GM21737 (cell line): ENCODE data around the gene UTP11.

Source experiments
- ATAC-seq: cut with Tn5 transposase; IDR thresholded peaks from one replicate; pipeline ENCODE4 v1.9.1; 2021; ENCODE audit warnings: mild to moderate bottlenecking, moderate library complexity; ENCODE audit not compliant: unreplicated experiment

Gene UTP11

DNA sequence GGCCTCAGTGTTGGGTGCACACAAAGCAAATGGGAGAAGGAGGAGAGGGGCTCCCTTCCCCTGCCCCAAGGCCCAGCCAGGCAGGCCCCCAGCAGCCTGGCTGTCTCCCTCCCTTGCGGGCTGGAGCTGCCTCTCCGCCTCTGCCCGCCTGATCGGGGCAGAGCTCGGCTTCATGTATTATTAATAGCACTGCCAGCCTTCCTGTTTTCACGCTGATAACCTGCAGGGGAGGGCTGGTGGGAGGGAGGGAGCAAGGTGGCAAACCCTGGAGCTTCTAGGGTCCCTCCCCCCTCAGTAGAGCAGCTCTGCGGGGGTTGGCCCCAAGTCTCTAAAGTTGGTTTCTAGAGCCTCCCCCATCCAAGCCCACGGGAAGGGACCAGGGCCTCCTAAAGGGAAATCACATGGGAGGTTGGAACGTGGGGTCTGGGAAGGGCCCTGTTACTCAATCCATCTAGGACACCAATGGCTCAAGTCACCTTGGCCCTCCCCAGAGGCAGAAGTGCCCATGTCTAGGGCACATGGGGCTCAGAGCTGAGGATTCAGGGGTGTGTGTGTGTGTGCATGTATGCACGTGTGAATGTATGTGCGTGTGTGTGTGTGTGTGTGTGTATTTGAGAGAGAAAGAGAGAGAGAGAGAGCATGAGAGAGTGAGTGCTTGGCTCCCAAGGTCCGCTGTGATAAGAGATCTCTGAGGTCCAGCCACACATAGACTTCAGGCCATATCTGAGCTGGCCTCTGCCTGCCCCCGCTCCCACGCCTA, 55.9 kb downstream of the UTP11 start:
- no peak for ATAC-seq

DNA sequence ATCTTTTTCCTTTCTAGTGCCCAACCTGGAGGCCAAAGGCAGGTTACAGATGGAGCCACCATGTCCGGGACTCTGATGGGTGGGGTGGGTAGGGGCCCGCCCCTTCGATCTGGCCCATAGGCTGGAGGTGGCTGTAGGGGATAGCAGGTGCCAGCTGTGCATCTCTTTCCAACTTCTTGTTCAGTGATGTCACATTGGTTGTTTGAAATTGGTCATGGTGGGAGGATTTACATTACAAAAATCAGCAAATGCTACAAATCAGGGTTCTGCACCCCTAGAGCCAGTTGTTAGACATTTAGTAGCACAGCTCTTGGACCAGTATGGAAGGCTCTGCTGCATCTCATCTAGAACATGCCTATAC, 56.4 kb downstream of the UTP11 start:
- no peak for ATAC-seq

DNA sequence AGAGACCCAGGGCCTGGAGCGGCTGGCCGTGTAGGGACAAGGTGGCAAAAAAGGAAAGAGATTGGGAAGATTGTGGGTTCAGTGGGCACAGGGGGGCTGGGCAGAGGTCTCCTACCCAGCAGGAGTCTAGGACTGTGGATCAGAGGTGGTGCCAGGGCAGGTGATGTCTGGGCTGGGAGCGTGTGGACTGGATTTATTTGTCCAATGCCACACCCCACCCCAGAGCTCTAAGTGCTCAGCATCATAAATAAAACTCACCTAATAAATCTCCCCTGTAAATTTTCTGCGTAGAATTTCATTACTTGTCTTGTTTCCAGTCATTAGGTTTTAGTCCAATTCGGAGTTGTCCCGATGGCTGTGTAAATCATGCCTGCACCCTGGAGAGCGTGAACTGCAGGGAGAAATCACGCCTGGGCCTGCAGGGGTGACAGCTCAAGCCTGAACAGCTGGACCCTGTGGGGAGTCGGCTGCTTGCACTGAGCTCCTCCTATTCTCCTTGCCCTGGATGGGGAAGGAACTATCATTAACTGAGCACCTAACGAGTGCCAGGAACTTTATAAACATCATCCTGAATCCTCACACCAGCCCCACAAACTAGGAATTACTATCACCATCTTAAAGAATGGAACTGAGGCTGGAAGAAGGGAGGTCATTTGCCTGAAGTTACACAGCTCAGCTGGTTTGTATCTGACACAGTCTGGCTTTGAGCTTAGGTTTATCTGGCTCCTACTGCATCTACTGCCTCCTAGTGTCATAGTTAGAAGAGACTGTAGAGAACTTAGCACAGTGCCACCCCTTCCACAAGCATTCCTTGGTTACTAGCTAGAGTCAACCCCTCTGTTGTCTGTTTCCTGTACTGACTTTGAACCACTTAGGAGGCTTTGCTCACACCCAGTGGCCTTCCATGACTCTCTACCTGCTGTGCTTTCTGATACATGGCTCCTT, 59.0 kb downstream of the UTP11 start:
- no peak for ATAC-seq

DNA sequence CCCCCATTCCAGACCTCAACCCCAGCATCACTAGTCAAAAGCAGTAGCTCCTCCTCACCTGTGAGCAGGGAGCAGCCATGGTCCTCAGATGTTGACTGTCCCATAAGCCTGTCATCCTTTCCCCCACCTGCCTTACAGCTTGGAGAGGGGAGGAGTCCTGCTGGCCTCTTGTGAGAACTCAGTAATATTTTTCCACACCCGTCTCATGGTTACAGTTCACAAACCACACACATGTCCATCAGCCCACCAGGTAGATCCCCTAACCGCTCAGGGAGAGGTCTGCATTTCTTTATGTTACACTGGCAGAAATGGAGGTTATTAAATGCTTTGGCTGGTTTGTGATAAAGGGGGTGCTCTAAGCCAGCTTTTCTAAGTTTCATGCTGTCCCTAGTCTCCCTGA, 60.3 kb downstream of the UTP11 start:
- no peak for ATAC-seq

DNA sequence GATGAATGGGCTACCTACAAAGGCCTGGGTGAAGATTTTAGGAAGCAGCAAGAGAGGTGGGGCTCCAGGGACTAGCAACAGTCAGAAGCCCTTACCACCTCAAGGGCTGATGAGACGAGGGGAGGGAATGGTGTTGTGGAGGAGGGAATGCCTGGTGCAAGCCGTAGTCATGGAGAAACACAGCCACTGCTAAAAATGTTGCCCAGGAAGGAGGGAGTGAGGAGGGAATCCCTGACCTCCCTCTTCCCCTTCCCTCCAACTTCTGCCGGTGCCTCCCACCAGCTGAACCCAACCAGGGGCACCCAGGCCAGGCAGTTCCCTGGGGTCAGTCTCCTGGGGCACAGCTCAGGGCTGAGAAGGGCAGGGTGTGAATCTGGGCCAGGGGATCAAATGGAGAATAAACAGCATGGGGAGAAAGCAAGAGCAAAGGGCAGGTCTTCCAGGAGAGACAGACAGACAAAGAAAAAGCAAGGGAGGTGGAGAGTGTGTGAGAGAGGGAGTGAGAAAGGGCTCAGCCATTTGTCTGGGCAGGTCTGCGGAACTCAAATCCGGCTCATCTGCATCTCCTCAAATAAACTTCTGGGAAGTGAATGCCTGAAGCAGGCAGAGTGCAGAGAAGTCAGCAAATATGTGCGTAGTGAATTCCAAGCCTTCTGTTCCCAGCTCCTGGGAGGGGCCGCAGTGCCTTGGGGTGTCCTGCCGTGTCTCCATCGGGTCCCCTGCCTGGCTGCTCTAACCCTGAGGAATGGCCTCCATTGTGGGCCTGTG, 61.2 kb downstream of the UTP11 start:
- no peak for ATAC-seq

DNA sequence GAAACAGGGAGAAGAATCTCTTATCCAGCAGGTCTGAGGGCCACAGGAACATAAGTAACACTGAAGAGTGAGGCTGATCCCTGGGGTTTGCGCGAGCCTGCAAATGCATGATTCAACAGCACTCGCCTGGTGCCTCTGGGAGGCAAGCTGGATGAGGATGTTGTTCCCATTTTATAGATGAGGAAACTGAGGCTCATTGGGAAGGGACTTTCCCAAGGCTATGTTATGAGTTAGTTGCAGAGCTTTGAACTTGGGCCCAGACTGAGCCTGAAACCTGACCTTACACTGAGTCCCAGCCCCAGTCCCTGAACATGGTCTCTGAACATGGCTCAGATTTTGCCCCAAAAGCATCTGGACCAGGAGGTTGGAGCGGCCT, 61.8 kb downstream of the UTP11 start:
- no peak for ATAC-seq
